Islet of Langerhans (tissue), 1 donor: ENCODE data around the gene LOX.
"Not testable (repeated sequence)": the region's sequence is repeated elsewhere in the genome, so short reads cannot be mapped to it uniquely, and the experiment has no call there.

Experiments
- FAIRE-seq: peaks from one replicate; lab custom pipeline; 2011; peaks lifted over from hg19 to GRCh38; lab: Jason Lieb, UNC

The LOX gene

DNA sequence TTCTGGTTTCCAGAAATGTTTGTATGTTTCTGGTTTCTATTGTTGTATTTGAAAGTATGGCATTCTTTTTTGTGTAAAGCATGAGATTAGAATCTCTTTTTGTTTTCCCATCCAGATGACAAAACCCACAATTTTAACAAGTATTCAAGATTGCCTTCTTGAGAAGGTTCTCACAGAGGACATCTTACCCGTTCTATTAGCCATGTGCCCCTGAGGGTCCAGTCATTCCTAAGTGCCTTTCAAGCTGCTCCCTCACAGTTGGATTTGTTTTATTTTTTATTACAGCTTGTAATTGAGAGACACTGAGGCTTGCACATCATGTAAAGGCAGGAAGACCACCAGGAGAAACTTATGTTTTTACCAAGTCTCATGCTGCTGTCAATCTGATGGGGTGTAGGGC lies 19.3 kb upstream of the LOX start:
- no peak for FAIRE-seq

DNA sequence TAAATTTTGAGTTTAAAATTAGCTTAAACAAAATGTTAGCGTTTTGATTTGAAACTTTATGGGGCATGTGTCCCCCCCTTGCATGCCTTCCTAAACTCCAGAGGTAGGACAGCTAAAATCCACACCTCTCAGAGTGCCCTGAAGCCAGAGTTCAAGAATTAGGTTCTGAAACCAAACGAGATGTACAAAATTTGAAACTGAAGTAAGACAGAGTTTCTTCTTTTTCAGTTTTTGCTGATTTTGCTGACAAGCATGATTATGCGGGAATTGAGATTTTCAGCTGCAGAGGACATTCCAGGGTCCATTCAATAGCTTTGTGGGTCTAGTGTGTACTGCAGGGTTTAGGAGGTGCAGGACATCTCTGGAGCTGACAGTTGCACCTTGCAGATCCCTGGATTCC lies 17.1 kb upstream of the LOX start:
- FAIRE-seq, result no peak

- not testable (repeated sequence) for FAIRE-seq
These were observed 16.2 kb upstream of the LOX start for GRCh38 chr5:122094251-122094650.

DNA sequence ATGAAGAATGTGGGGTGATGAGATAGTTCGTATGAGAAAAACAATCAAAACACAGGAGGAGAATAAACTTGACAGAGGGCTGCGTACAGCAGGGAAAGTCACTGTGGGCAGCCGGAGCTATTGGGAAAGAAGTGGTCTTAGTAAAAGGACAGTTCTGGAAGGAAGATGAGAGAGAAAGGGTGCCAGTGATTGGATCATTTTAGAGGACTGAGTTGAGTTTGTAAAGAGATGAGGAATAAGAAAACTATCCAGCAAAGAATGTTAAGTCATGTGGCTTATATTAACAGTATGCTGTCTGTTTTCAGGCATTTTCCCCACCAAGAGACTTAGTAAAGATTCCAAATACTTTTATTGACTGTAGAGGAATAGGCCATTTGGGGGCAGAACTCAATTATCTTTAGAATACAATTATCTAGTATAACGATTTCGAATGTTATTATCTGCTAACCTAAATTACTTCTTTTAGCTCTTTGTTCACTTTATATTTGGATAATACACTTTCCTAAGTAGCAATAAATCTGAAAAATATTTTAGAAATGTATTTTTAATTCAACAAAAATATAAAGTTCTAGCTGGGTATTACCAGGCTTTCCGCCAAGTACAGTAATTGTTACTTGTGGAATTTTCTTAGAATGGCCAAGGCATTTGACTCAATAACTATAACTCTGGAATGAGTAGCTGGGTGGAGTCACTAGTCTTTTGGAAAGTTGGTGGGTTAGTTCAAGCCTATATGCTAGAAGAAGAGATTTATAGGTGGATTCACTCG lies 15.5 kb upstream of the LOX start:
- no peak for FAIRE-seq

DNA sequence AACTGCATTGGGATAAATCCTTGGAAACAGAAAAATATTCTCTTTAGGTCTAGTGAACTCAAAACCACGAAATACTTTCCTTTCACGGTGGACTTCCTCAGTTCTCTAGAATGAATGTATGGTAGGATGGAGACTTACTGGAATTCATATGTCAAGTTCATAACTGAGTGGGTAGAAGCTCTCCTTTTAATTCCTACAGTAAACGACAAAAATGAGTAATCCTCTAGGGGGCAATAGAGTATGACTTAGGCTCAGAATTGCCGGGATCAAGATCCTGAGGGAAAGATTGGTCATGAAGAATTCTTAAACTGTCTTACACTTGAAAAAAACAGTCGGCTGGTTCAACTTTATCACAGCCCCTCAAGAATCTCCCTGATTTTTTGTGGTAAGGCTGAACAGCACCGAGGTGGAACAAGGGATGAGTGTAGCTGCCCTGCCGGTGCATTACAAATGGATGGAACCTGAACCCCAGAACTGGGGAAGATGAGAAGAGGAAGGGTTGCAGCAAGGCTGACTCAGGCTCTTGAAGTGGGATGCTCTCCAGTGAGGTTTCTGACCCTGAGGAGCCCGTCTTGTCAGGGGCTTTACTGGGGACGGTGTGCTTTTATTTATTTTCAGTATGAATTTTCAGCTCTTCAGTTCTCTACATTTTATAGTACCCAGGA lies 14.0 kb upstream of the LOX start:
- FAIRE-seq, result no peak

GRCh38 chr5:122089096-122090013 lies 11.3 kb upstream of the LOX start:
- FAIRE-seq, result no peak

DNA sequence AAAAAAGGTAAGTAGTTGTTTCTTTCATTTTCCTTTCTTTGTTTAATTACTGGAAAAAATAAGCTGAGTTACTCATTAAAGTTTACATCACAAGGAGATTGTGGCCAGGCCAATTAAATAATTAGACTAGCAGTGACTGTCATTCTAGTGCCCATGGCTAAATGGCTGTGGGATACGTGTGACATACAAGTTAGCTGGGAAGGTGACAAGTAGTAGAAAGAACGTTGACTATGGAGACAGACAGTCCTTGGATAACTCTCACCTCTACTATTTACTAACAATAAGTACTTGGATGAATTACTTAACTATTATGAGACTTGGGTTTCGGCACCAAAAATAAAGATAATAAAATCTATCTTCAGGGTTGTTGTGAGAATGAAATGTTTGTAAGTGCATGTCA lies 7.0 kb upstream of the LOX start:
- no peak for FAIRE-seq

DNA sequence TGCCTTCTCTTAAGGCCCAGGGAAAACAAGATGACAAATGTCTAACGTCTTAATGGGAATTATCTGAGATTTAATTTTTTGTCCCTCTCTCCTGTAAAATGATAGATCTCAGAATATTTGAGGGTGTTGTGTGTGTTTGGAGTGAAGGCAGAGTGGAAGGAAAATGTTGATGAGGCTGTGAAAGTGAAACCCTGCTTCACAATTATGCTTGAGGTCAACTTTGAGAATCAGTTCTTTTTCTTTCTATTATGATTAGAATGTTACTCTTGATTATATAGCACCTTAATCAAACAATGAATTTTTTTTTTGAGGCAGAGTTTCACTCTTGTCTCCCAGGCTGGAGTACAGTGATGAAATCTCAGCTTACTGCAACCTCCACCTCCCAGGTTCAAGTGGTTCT lies 5.5 kb upstream of the LOX start:
- no peak for FAIRE-seq

DNA sequence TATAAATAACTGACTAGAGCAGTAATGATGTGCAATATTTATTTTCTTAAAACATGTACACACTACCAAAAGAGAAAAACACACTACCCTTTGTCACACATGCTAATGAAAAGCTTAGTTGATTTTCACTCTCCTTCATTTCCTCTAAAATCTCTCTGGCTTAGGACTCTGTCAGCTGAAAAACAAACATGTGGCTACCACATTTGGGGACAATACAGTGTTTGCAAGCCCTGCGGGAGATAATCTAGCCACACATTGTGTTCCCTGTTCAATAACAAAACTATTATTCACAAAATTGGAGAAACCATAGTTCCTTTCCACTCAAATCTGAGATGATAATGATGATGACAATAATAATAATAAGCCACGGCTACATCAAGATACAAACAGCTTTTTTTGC lies 3.5 kb upstream of the LOX start:
- no peak for FAIRE-seq

GRCh38 chr5:122077366-122078115 lies 518 bp downstream of the LOX start:
- FAIRE-seq, result no peak

GRCh38 chr5:122076669-122077365 lies 1.2 kb downstream of the LOX start:
- no peak for FAIRE-seq

- no peak for FAIRE-seq
These were observed 2.0 kb downstream of the LOX start for GRCh38 chr5:122076050-122076461.

GRCh38 chr5:122073864-122074263 lies 4.2 kb downstream of the LOX start:
- FAIRE-seq, result no peak

GRCh38 chr5:122073018-122073417 lies 5.0 kb downstream of the LOX start:
- no peak for FAIRE-seq

GRCh38 chr5:122067390-122067789 lies 10.7 kb downstream of the LOX start:
- no peak for FAIRE-seq

DNA sequence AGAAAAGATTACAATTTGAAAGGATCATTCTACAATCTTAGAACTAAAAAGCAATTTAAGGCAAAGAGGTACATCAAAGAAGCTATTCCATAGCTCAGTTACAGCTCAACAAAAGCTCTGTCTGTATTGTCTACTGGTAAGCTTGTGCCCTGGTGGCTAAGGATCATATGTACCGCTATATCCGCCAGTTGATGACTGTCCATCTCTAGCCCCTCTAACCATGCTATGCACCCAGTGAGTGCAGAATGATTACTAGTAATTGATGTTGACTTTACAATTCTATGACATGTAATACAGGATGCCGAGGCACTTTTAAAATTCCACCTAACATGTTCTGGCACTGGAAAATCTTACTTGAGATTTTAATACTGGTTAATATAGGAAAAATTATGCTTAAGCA lies 13.1 kb downstream of the LOX start:
- FAIRE-seq, result no peak

DNA sequence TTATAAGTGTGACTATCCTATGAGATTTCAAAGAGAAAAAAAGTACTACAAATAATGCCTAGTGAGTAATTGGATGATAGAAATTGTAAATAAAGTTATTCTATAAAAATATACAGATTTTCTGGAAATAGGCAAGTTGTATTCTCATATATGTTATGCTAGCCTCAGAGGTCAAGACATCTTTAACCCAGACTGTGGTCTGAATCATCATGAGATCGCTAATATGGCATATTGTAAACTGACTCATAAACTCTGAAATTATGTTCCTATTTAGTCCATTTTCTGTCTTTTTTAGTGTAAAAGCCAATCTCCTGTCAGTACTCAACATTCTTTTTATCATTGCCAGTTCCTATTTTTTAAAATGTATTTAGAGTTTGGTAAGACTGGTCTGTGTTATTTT lies 14.2 kb downstream of the LOX start:
- FAIRE-seq, result no peak

GRCh38 chr5:122062205-122062604 lies 15.9 kb downstream of the LOX start:
- FAIRE-seq, result no peak

GRCh38 chr5:122056913-122057312 lies 21.1 kb downstream of the LOX start:
- FAIRE-seq, result no peak

DNA sequence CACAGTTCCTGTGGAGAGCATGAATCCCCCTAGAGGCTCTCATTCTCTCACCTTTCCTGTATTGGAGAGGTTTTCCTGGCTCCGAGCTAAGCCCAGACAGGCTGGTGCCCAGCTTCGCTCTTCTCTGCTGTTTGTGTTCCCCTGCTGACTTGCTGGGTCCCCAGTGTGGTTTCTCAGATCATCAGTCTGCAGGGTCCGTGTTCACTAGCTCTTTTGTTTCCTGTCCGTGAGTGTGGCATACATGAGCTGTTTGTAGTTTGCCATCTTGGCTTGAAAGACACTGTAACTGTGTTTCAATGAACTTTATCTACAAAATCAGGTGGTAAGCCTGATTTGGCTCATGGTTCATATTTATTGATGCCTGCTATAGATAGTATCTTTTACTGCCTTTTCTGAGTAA lies 23.8 kb downstream of the LOX start:
- no peak for FAIRE-seq
